Vagina (tissue), 2 donors: ENCODE data around the gene ZNF221. TPM values are rescaled to one million over a fixed set of nuclear protein-coding genes. Genes with fewer than 3 reads are reported as not detected.

Experiments
- DNase-seq, 2 donors: peaks; one replicate each; pipeline ENCODE4 v3.0.0-alpha.2; 2017; ENCODE audit errors: extremely low spot score in 2 of 2
- H3K27ac ChIP-seq: fragments of 200-600 bp; sonication (generic); one replicate; pipeline ENCODE4 v1.5.1; 2019
- H3K27me3 ChIP-seq: fragments of 200-600 bp; sonication (generic); one replicate; pipeline ENCODE4 v1.5.1; 2019
- H3K36me3 ChIP-seq, 2 donors: fragments of 200-600 bp; sonication (generic); one replicate each; pipeline ENCODE4 v1.5.1; 2017 to 2019
- H3K4me1 ChIP-seq: fragments of 200-600 bp; sonication (generic); one replicate; pipeline ENCODE4 v1.5.1; 2019
- H3K4me3 ChIP-seq, 2 donors: fragments of 200-600 bp; sonication (generic); 1 replicate in 1 of 2; 2 replicates in 1 of 2; pipeline ENCODE4 v1.5.1; 2016 to 2019
- H3K9me3 ChIP-seq: fragments of 200-600 bp; sonication (generic); one replicate; pipeline ENCODE4 v1.5.1; 2019
- CTCF ChIP-seq, 3 experiments: fragments of 450-650 bp in 2 of 3; fragments of 200-600 bp in 1 of 3; sonication (generic) in 1 of 3; IDR thresholded peaks; one replicate each; pipeline ENCODE4 v1.5.1; 2017 to 2019; ENCODE audit warnings: antibody characterized with exemption in 3 of 3, mild to moderate bottlenecking in 2 of 3, moderate library complexity in 2 of 3
- POLR2A ChIP-seq, 2 donors: fragments of 450-650 bp; IDR thresholded peaks; one replicate each; pipeline ENCODE4 v1.6.1; 2017; ENCODE audit warnings: antibody characterized with exemption in 2 of 2, mild to moderate bottlenecking in 2 of 2, moderate library complexity in 2 of 2
- POLR2AphosphoS5 ChIP-seq, 2 donors: sonication (generic); formaldehyde crosslinking; IDR thresholded peaks; one replicate each; pipeline ENCODE4 v1.9.0; 2017; ENCODE audit warnings: antibody characterized with exemption in 2 of 2, mild to moderate bottlenecking in 2 of 2, low read depth in 1 of 2; ENCODE audit not compliant: insufficient read depth in 1 of 2
- intact Hi-C: fragments of 100-400 bp; cut with DNase I; formaldehyde crosslinking; loops from one replicate; pipeline ENCODE4 v1.15.1; 2023
- total RNA-seq: library from RNA; depleted of rRNA; stranded (reverse); fragments of >200 nt; gene quantifications from one replicate; pipeline ENCODE4 v1.2.3, GENCODE V29; 2016

ZNF221 gene
- total RNA-seq, 1 donor from 2014 or later: 2.7 TPM

GRCh38 chr19:44002212-44002565 lies 51.2 kb downstream of the ZNF221 start:
- Histone ChIP-seq H3K36me3 (peaks cover under 1 to 19% of the 10 kb centered on the region in 2 donors), H3K4me3 (peak overlapping the region; percentile 74 to 84), H3K9me3 (peaks cover 3% of the 10 kb centered on the region), H3K27ac (peak overlapping the region; percentile 32), H3K27me3 (no peaks in the 10 kb centered on the region), H3K4me1 (peaks cover 19% of the 10 kb centered on the region)
- intact Hi-C loops: no loop called here
- no peak for TF ChIP-seq CTCF (IDR thresholded peaks at IDR 0.05)
- no peak for TF ChIP-seq POLR2AphosphoS5 (IDR thresholded peaks at IDR 0.05; ENCODE audit: insufficient read depth in 1 of 2, low read depth in 1 of 2)
- TF ChIP-seq POLR2A (IDR thresholded peaks at IDR 0.05): no peak
- DNase-seq: no peak

GRCh38 chr19:44002566-44003460 lies 51.8 kb downstream of the ZNF221 start, which contains the start of gene ZNF230:
Gene ZNF230 (plus strand): TSS chr19:44002957. CDS start chr19:44007079, 4,122 bp downstream.
- Histone ChIP-seq H3K4me1 (peaks cover 19% of the 10 kb centered on the region), H3K9me3 (peaks cover 3% of the 10 kb centered on the region), H3K27ac (peak within 1 kb of the TSS; percentile 56), H3K27me3 (no peaks in the 10 kb centered on the region), H3K4me3 (peak within 1 kb of the TSS; percentile 74 to 84), H3K36me3 (peaks cover 7 to 20% of the 10 kb centered on the region in 2 donors)
- intact Hi-C loops: no loop called here
- TF ChIP-seq POLR2AphosphoS5 (IDR thresholded peaks at IDR 0.05; ENCODE audit: insufficient read depth in 1 of 2, low read depth in 1 of 2) (peak; percentile 73 to 98), CTCF (IDR thresholded peaks at IDR 0.05) (no peak)
- DNase-seq: peak in 1 of 2 donors; percentile 92

GRCh38 chr19:44003461-44004009 lies 52.5 kb downstream of the ZNF221 start:
- no peaks in the 10 kb centered on the region for H3K27me3 ChIP-seq
- peaks cover 10 to 24% of the 10 kb centered on the region in 2 donors for H3K36me3 ChIP-seq
- no peak for DNase-seq
- H3K4me1 ChIP-seq: peaks cover 19% of the 10 kb centered on the region
- peak overlapping the region; percentile 74 to 84 for H3K4me3 ChIP-seq
- TF ChIP-seq POLR2AphosphoS5 (IDR thresholded peaks at IDR 0.05; ENCODE audit: insufficient read depth in 1 of 2, low read depth in 1 of 2) (no peak), POLR2A (IDR thresholded peaks at IDR 0.05) (no peak), CTCF (IDR thresholded peaks at IDR 0.05) (no peak)
- peaks cover 3% of the 10 kb centered on the region for H3K9me3 ChIP-seq
- peak overlapping the region; percentile 56 for H3K27ac ChIP-seq
- intact Hi-C loops: no loop called here

- intact Hi-C loops: no loop called here
Observed at GRCh38 chr19:44005973-44006372, 54.9 kb downstream of the ZNF221 start.

More at GRCh38 chr19:44005973-44006372, 54.9 kb downstream of the ZNF221 start:
- Histone ChIP-seq H3K36me3 (peaks cover 26 to 49% of the 10 kb centered on the region in 2 donors), H3K4me3 (no peak overlapping the region), H3K27ac (no peak overlapping the region), H3K9me3 (peaks cover 24% of the 10 kb centered on the region), H3K4me1 (peaks cover 19% of the 10 kb centered on the region), H3K27me3 (no peaks in the 10 kb centered on the region)
- no peak for DNase-seq
- TF ChIP-seq POLR2AphosphoS5 (IDR thresholded peaks at IDR 0.05; ENCODE audit: insufficient read depth in 1 of 2, low read depth in 1 of 2): no peak
- TF ChIP-seq POLR2A (IDR thresholded peaks at IDR 0.05): no peak
- no peak for TF ChIP-seq CTCF (IDR thresholded peaks at IDR 0.05)
